Upper lobe of left lung (tissue), 4 donors: ENCODE data around the gene MTCL1.

Experiments used
- CTCF ChIP-seq, 6 experiments: fragments of 450-650 bp in 4 of 6; fragments of 200-600 bp in 2 of 6; sonication (generic) in 2 of 6; IDR thresholded peaks; one replicate each; pipeline ENCODE4 v1.5.1; 2016 to 2019; ENCODE audit warnings: antibody characterized with exemption in 6 of 6
- EP300 ChIP-seq, 4 donors: sonication (generic); formaldehyde crosslinking; IDR thresholded peaks; one replicate each; pipeline ENCODE4 v1.5.1; 2017; ENCODE audit warnings: antibody characterized with exemption in 4 of 4, control low read depth in 2 of 4
- POLR2A ChIP-seq, 4 donors: fragments of 450-650 bp; IDR thresholded peaks; one replicate each; pipeline ENCODE4 v1.5.1; 2016 to 2017; ENCODE audit warnings: antibody characterized with exemption in 4 of 4, mild to moderate bottlenecking in 2 of 4
- POLR2AphosphoS5 ChIP-seq, 2 donors: sonication (generic); formaldehyde crosslinking; IDR thresholded peaks; one replicate each; pipeline ENCODE4 v1.5.1; 2017; ENCODE audit warnings: antibody characterized with exemption in 2 of 2

GRCh38 chr18:8695932-8696517, 9.3 kb upstream of the MTCL1 start:
- TF ChIP-seq CTCF (IDR thresholded peaks at IDR 0.05) (no peak), POLR2AphosphoS5 (IDR thresholded peaks at IDR 0.05) (no peak), POLR2A (IDR thresholded peaks at IDR 0.05) (no peak), EP300 (IDR thresholded peaks at IDR 0.05) (no peak)
